ENCODE measurements around the gene NKAIN4. TPM values are rescaled to one million over a fixed set of nuclear protein-coding genes. Genes with fewer than 3 reads are reported as not detected.
A peak's percentile ranks its signal among the peaks of the same experiment; 100 is the strongest.

The NKAIN4 gene
- total RNA-seq, 1 donor from 2014 or later: 16.1 TPM

DNA sequence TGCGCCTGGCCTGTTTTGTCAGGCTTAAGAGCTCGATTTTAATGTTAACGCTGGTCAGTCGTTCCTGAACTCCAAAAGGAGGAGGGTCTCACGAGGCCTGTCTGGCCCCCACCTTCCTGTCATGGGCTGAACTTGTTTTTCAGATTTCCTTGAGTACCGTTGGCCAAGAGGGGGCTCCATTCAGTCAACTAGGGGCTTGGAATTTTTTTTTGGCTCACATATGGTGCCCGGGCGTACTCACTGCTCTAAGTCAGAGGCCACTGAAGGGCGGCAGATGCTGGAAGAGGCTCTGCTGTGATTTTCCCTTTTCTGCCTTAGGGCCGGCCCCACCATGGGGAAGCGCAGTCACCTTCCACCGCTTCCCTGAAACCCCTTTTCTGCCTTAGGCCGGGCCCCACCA is 25.5 kb downstream of the NKAIN4 start:
- TF ChIP-seq, protein P1, sequence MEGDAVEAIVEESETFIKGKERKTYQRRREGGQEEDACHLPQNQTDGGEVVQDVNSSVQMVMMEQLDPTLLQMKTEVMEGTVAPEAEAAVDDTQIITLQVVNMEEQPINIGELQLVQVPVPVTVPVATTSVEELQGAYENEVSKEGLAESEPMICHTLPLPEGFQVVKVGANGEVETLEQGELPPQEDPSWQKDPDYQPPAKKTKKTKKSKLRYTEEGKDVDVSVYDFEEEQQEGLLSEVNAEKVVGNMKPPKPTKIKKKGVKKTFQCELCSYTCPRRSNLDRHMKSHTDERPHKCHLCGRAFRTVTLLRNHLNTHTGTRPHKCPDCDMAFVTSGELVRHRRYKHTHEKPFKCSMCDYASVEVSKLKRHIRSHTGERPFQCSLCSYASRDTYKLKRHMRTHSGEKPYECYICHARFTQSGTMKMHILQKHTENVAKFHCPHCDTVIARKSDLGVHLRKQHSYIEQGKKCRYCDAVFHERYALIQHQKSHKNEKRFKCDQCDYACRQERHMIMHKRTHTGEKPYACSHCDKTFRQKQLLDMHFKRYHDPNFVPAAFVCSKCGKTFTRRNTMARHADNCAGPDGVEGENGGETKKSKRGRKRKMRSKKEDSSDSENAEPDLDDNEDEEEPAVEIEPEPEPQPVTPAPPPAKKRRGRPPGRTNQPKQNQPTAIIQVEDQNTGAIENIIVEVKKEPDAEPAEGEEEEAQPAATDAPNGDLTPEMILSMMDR (IDR thresholded peaks at IDR 0.05; ENCODE audit: unreplicated experiment): no peak
- H3K36me3 Mint-ChIP-seq: no peaks in the 10 kb centered on the region
- peaks cover 28% of the 10 kb centered on the region for H3K4me1 Mint-ChIP-seq
- H3K27ac Mint-ChIP-seq: no peak overlapping the region
- H3K9me3 Mint-ChIP-seq: no peaks in the 10 kb centered on the region
- H3K4me3 Mint-ChIP-seq: no peak overlapping the region
- DNase-seq (ENCODE audit: low spot score in 2 of 2, unreplicated experiment in 2 of 2): no peak
- peaks cover 9% of the 10 kb centered on the region for H3K27me3 Mint-ChIP-seq (ENCODE audit: low read depth)

DNA sequence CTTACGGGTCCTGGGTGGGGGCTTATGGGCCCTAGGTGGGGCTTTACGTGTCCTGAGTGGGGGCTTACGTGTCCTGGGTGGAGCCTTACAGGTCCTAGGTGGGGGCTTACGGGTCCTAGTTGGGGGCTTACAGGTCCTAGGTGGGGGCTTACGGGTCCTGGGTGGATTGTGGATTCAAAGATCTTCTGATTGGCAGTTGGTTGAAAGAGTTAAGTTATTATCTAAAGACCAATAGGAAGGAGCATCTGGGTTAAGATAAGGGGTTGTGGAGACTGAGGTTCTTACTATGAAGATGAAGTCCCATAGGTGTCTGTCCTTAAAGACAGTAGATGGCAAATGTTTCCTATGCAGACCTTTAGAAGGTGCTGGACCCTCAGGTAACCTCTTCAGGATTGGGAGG is 27.0 kb downstream of the NKAIN4 start:
- TF ChIP-seq, protein P1 (IDR thresholded peaks at IDR 0.05; ENCODE audit: unreplicated experiment): no peak
- Mint-ChIP-seq H3K27me3 (ENCODE audit: low read depth) (peaks cover 16% of the 10 kb centered on the region), H3K4me1 (peaks cover 28% of the 10 kb centered on the region), H3K9me3 (no peaks in the 10 kb centered on the region), H3K36me3 (no peaks in the 10 kb centered on the region), H3K27ac (no peak overlapping the region), H3K4me3 (no peak overlapping the region)
- DNase-seq (ENCODE audit: low spot score in 2 of 2, unreplicated experiment in 2 of 2): no peak

DNA sequence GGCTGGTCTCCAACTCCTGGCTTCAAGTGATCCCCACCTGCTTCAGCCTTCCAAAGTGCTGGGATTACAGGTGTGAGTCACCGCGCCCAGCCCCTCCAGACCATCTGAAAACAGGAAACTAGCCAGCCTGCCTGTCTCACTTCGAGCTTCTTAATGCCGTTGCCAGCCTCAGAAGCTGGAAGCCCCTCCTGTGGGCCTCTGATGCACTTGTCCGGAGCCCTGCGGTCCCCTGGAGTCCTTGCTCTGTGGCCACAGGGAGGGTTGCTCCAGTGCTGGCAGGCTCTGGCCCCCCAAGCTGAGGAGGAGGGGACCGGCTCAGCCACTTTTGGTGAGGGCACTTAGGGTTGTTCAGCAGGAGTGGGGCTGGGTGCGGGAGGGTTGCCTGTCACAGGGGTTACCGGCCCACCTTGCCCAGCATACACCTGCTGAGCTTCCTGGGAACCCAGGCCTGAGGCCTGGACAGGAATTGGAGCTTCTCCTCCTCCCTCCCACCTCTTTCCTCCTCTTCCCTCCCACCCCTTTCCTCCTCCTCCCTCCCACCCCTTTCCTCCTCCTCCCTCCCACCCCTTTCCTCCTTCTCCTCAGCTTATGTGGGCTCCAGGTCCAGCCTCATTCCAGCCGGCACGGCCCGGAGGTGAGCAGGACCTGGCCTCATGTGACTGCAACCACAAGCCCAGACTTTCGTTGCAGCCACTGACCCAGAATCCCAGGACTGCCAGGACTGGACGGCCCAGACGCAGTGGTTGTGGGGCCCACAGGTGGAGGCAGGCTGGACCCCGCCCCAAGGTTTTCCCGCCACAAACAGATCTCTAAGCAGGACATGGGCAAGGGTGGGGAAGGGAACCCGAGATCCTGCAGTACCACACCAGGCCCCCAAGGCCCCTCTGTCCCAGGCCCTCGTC is 28.0 kb downstream of the NKAIN4 start:
- Mint-ChIP-seq H3K4me3 (no peak overlapping the region), H3K9me3 (no peaks in the 10 kb centered on the region), H3K27me3 (ENCODE audit: low read depth) (peaks cover 11% of the 10 kb centered on the region), H3K36me3 (no peaks in the 10 kb centered on the region), H3K4me1 (peaks cover 19% of the 10 kb centered on the region), H3K27ac (no peak overlapping the region)
- TF ChIP-seq, protein P1 (IDR thresholded peaks at IDR 0.05; ENCODE audit: unreplicated experiment): no peak
- no peak for DNase-seq (ENCODE audit: low spot score in 2 of 2, unreplicated experiment in 2 of 2)

DNA sequence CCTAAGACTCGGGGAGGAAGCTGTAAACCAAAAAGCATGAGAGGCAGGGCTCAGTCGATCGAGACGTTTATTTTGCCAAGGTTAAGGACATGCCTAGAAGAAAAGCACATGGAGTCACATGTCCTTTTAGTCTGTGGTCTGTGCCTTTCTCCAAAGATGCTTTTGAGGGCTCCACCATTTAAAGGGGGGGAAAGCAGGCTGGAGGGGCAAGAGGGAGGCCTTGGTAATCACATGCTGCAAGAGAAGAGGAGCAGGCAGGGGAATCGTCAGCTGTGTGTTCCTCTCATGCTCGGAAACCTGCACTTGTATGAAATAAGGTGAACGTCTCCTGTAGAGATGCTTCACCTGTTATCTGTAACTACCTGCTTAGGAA is 29.2 kb downstream of the NKAIN4 start:
- H3K4me1 Mint-ChIP-seq: peaks cover 15% of the 10 kb centered on the region
- TF ChIP-seq, protein P1 (IDR thresholded peaks at IDR 0.05; ENCODE audit: unreplicated experiment): no peak
- H3K27me3 Mint-ChIP-seq (ENCODE audit: low read depth): peaks cover 23% of the 10 kb centered on the region
- no peak overlapping the region for H3K27ac Mint-ChIP-seq
- no peak for DNase-seq (ENCODE audit: low spot score in 2 of 2, unreplicated experiment in 2 of 2)
- no peak overlapping the region for H3K4me3 Mint-ChIP-seq
- H3K36me3 Mint-ChIP-seq: no peaks in the 10 kb centered on the region
- H3K9me3 Mint-ChIP-seq: no peaks in the 10 kb centered on the region

DNA sequence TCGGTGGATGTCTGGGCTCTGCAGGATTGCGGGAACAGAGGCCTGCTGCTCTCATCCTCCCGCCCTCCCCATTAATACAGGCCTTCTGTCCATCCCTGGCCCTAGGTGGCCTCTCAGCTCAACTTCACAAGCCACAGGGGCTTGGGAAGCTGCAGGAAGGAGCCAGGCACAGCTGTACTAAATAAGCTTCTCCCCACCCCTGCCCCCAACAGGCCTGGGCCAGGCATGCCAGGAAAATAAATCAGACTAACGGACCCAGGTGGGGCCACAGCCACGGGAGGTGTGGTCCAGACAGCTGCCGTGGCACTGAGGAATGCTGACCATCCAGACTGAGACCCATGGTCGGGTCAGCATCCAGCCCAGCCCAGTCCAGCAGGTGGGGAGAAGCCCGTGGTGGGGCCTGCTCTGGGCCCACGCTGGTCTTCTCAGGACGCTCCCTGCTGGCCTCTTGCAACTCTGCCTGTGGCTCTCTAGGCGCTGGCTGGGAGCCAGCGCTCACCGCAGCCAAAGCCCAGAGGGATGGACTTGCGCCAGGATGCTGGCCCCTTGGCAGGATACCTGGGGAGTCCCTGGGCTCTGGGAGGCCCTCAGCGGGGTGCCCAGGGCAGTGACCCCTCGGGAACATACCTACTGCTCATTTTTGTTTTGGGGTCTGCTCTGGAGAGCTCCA is 29.7 kb downstream of the NKAIN4 start:
- H3K9me3 Mint-ChIP-seq: no peaks in the 10 kb centered on the region
- H3K36me3 Mint-ChIP-seq: no peaks in the 10 kb centered on the region
- DNase-seq (ENCODE audit: low spot score in 2 of 2, unreplicated experiment in 2 of 2): peak in 1 of 2 experiments; percentile 56
- peaks cover 15% of the 10 kb centered on the region for H3K4me1 Mint-ChIP-seq
- TF ChIP-seq, protein P1 (IDR thresholded peaks at IDR 0.05; ENCODE audit: unreplicated experiment): no peak
- no peak overlapping the region for H3K27ac Mint-ChIP-seq
- no peak overlapping the region for H3K4me3 Mint-ChIP-seq
- H3K27me3 Mint-ChIP-seq (ENCODE audit: low read depth): peaks cover 26% of the 10 kb centered on the region
